Astrocyte of the cerebellum (primary cell): ENCODE results near the gene LIN9.
A peak's percentile ranks its signal among the peaks of the same experiment; 100 is the strongest.

Experiments used
- DNase-seq: peaks from one replicate; pipeline ENCODE4 v3.0.0-alpha.2; 2011; ENCODE audit warnings: low read depth
- H3K4me3 ChIP-seq: 2 replicates; pipeline ENCODE4 v1.5.1; 2011; ENCODE audit warnings: mild to moderate bottlenecking, low read depth, low read length, moderate library complexity
- CTCF ChIP-seq: IDR thresholded peaks from 2 replicates; pipeline ENCODE4 v1.5.1; 2012; ENCODE audit warnings: low read length, low read depth, moderate library complexity, mild to moderate bottlenecking; ENCODE audit errors: missing control alignments
- in situ Hi-C: cut with HindIII; loops from 2 replicates; pipeline ENCODE4 v1.10.0; 2017; ENCODE audit warnings: low sequenced_read_pairs

LIN9 gene

GRCh38 chr1:226187019-226187322 is 122.0 kb downstream of the LIN9 start:
- H3K4me3 ChIP-seq: peak overlapping the region; percentile 98
- DNase-seq: no peak
- TF ChIP-seq CTCF: no peak
- in situ Hi-C loops: no loop called here

GRCh38 chr1:226186124-226187018 is 122.6 kb downstream of the LIN9 start, which contains the start of gene ACBD3:
Gene ACBD3, minus strand, starts transcription at chr1:226186741. Its CDS starts 66 bp downstream, at chr1:226186675.
- DNase-seq: peak; percentile 55
- peak within 1 kb of the TSS; percentile 98 for H3K4me3 ChIP-seq
- no peak for TF ChIP-seq CTCF
- in situ Hi-C loops: no loop called here

- peak overlapping the region; percentile 98 for H3K4me3 ChIP-seq
- DNase-seq: no peak
- no peak for TF ChIP-seq CTCF
- in situ Hi-C loops: no loop called here
Measured at GRCh38 chr1:226185141-226186036, 123.6 kb downstream of the LIN9 start.

GRCh38 chr1:226181996-226182714 is 126.8 kb downstream of the LIN9 start:
- in situ Hi-C loops: no loop called here
- peak; percentile 8 for DNase-seq
- peak; percentile 26 for TF ChIP-seq CTCF
- H3K4me3 ChIP-seq: no peak overlapping the region
